Left lung (tissue), 10 donors: ENCODE results near the gene KCND3. TPM values are rescaled to one million over a fixed set of nuclear protein-coding genes. Genes with fewer than 3 reads are reported as not detected.

Source experiments
- ATAC-seq: fragments of 200-7000 bp; cut with Tn5 transposase; one replicate; pipeline ENCODE4 v1.9.1; 2020; ENCODE audit warnings: moderate library complexity
- DNase-seq, 4 donors: peaks; one replicate each; pipeline ENCODE4 v3.0.0-alpha.2; 2013 to 2020
- H3K27ac ChIP-seq, 2 donors: fragments of 200-600 bp; sonication (generic) in 1 of 2; one replicate each; pipeline versions ENCODE4 v1.5.0 to v1.8.0; 2020 to 2021
- H3K27me3 ChIP-seq, 2 donors: fragments of 200-600 bp; sonication (generic) in 1 of 2; one replicate each; pipeline versions ENCODE4 v1.5.0 to v1.8.0; 2020 to 2021
- H3K36me3 ChIP-seq, 2 donors: fragments of 200-600 bp; sonication (generic) in 1 of 2; one replicate each; pipeline versions ENCODE4 v1.5.0 to v1.8.0; 2020 to 2021
- H3K4me1 ChIP-seq, 2 donors: fragments of 200-600 bp; one replicate each; pipeline ENCODE4 v1.8.0; 2021
- H3K4me3 ChIP-seq, 2 donors: fragments of 200-600 bp; sonication (generic) in 1 of 2; one replicate each; pipeline versions ENCODE4 v1.5.0 to v1.8.0; 2020 to 2021; ENCODE audit warnings: mild to moderate bottlenecking in 1 of 2
- H3K9me3 ChIP-seq, 2 donors: fragments of 200-600 bp; sonication (generic) in 1 of 2; one replicate each; pipeline versions ENCODE4 v1.5.0 to v1.8.0; 2020 to 2021
- intact Hi-C, 2 donors: fragments of 100-400 bp; cut with DNase I; formaldehyde crosslinking; loops; one replicate each; pipeline versions ENCODE4 v1.11.2 to v1.14.2; 2022
- polyA plus RNA-seq, 6 donors: library from polyadenylated mRNA; unstranded; fragments of 120-200 nt; gene quantifications; one replicate each; pipeline ENCODE4 v1.2.1, GENCODE V29; 2013; ENCODE audit not compliant: insufficient read length in 6 of 6
- total RNA-seq, 2 donors: library from RNA; stranded (reverse); fragmentation: NEBNext Ultra II Directional; extraction: Animal tissue kit (Norgen Biotek cat#: 25700); gene quantifications; one replicate each; pipeline ENCODE4 v1.2.1, GENCODE V29; 2021
- TF ChIP-seq, protein P1 (sequence below), 2 donors: fragments of 200-600 bp; sonication (generic) in 1 of 2; IDR thresholded peaks; one replicate each; pipeline versions ENCODE4 v1.5.0 to v1.8.0; 2021; ENCODE audit warnings: antibody characterized with exemption in 2 of 2
- donor health status: DM: no; HTN: yes; CAD: no.
- donor health status: DM: no; HTN: no; CAD: no.

KCND3 gene
- total and polyA plus RNA-seq, 8 donors, result 0.32 to 10.2 (median 0.58) TPM

DNA sequence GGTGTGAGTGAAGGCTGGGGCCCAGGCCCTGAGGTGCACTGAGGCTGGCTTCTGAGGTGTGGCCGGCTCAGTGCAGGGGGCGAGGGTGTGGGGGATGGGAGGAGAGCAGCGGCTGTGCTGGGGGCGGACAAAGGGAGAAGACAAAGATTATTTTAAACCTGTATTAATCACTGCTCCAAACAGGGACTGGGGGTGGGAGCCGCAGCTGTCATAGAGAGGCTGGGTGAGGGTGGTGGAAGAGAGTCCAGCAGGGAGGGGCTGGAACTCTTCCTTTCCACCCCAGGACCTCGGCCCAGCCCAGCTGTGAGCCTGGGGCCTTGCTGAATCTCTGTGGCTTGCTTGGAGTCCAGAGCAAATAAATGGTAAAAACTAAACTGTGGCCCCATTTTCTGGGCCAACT, 106.9 kb downstream of the KCND3 start:
- DNase-seq, result no peak
- intact Hi-C loops, result no loop called here
- no peak for ATAC-seq
- H3K4me1 ChIP-seq, result no peaks in the 10 kb centered on the region
- H3K27ac ChIP-seq, result no peak overlapping the region
- H3K27me3 ChIP-seq, result no peaks in the 10 kb centered on the region
- no peak overlapping the region for H3K4me3 ChIP-seq
- TF ChIP-seq, protein P1, sequence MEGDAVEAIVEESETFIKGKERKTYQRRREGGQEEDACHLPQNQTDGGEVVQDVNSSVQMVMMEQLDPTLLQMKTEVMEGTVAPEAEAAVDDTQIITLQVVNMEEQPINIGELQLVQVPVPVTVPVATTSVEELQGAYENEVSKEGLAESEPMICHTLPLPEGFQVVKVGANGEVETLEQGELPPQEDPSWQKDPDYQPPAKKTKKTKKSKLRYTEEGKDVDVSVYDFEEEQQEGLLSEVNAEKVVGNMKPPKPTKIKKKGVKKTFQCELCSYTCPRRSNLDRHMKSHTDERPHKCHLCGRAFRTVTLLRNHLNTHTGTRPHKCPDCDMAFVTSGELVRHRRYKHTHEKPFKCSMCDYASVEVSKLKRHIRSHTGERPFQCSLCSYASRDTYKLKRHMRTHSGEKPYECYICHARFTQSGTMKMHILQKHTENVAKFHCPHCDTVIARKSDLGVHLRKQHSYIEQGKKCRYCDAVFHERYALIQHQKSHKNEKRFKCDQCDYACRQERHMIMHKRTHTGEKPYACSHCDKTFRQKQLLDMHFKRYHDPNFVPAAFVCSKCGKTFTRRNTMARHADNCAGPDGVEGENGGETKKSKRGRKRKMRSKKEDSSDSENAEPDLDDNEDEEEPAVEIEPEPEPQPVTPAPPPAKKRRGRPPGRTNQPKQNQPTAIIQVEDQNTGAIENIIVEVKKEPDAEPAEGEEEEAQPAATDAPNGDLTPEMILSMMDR (IDR thresholded peaks at IDR 0.05), result no peak
- H3K36me3 ChIP-seq, result no peaks in the 10 kb centered on the region
- H3K9me3 ChIP-seq, result no peaks in the 10 kb centered on the region

DNA sequence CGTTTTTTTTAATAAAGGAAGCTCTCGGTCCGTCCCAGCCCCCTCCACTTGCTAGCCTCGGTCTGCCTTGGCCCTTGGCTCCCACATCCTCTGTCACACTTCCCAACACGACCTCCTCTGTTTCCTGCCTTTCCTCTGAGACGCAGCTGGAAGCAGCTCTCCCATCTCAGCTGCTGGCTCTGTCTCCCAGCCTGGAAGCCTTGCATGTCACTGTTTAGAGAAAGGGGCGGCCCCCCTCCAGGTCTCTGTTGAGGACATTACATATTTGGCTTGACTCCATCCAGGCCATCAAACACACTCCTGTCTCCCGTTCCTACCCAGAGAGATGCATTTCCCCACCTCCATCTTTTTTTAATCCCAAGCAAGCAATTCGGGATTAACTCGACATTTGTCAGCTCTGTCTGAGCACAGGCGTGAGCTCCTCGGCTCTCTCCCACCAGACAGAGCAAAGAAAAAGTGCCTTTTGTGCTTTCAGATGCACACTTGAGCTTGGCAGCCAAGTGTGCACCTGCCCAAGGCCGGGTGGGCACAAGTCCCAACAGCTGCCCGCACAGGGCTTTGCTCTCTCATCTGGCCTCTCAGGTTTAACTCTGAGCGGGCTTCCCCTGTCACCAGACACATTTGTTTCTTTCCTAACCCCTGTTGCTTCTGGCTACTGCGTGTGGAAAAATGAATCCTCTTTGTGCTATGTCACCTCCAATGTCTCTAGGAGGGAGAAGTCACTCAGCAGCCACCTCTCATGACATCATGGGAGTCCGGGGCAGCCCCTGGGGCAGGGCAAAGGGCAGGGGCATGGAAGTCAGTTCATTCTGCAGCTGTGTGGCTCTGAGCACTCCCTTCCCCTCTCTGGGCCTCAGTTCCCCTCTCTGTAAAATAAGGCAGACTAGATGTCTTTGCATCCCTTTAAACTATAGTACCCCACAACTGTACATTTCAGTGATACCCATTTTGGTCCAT, 108.3 kb downstream of the KCND3 start:
- peak in 2 of 4 donors; percentile 46 to 77 for DNase-seq
- Histone ChIP-seq H3K4me3 (no peak overlapping the region), H3K4me1 (no peaks in the 10 kb centered on the region), H3K27me3 (peaks cover 0 to 9% of the 10 kb centered on the region in 2 donors), H3K36me3 (no peaks in the 10 kb centered on the region), H3K9me3 (no peaks in the 10 kb centered on the region), H3K27ac (no peak overlapping the region)
- intact Hi-C loops, result no loop called here
- no peak for ATAC-seq
- TF ChIP-seq, protein P1 (IDR thresholded peaks at IDR 0.05), result no peak

DNA sequence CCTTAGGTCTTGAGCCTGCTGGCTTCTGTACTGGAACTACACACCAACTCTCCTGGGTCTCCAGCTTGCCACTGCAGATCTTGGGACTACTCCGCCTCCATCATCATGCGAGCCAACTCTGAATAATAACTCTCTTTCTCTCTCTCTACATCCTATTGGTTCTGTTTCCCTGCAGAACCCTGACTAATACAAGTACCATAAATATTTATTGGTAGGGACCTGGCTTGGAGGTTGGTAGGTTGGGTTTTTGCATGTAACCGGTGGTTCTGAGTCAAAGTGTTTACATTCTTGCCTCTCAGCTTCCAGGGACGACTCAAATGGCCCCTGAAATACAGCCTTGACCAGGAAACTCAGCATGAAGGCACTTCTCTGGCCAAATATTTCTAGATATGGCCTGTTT, 110.4 kb downstream of the KCND3 start:
- H3K27me3 ChIP-seq, result peaks cover 0 to 9% of the 10 kb centered on the region in 2 donors
- intact Hi-C loops, result no loop called here
- DNase-seq (no peak), ATAC-seq (no peak)
- no peaks in the 10 kb centered on the region for H3K36me3 ChIP-seq
- TF ChIP-seq, protein P1 (IDR thresholded peaks at IDR 0.05), result no peak
- no peaks in the 10 kb centered on the region for H3K9me3 ChIP-seq
- no peaks in the 10 kb centered on the region for H3K4me1 ChIP-seq
- no peak overlapping the region for H3K27ac ChIP-seq
- no peak overlapping the region for H3K4me3 ChIP-seq

DNA sequence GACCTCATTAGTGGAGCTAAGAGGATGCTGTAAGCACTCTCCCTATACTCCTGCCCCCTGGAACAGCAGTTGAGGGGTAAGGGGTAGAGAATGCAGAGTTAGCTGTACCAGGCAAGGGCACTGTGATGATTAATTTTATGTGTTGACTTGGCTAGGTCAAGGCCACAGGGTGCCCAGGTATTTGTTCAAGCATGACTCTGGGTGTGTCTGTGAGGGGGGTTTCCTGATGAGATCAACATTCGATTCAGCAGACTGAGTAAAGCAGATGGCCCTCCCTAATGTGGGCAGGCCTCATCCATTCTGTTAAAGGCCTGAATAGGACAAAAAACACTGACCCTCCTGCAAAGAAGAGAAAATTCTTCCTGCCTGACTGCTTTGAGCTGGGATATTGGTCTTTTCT, 110.8 kb downstream of the KCND3 start:
- DNase-seq, result no peak
- Histone ChIP-seq H3K4me3 (no peak overlapping the region), H3K9me3 (no peaks in the 10 kb centered on the region), H3K36me3 (no peaks in the 10 kb centered on the region), H3K27me3 (peaks cover 0 to 9% of the 10 kb centered on the region in 2 donors), H3K27ac (no peak overlapping the region), H3K4me1 (no peaks in the 10 kb centered on the region)
- intact Hi-C loops, result no loop called here
- TF ChIP-seq, protein P1 (IDR thresholded peaks at IDR 0.05), result no peak
- ATAC-seq, result no peak

DNA sequence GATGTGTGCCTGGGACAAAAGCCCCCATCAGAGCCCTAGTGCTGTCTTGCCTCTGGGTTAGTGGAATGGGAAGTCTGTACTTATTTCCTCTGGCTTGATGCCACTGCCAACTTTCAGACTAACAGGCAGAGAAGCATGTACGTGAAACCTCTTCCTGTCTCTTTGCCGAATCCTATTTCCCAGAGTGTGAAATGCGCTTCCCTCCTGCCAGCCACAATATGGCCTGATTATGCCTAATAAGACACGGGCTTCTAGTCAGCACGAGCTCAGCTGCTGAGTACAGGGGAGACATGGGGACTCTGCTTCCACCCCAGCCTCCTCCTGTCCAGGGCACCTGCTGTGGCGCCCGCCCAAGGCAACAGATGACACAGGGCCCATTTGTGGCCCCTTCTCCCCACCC, 111.4 kb downstream of the KCND3 start:
- Histone ChIP-seq H3K4me3 (no peak overlapping the region), H3K27me3 (peaks cover 0 to 10% of the 10 kb centered on the region in 2 donors), H3K4me1 (no peaks in the 10 kb centered on the region), H3K36me3 (no peaks in the 10 kb centered on the region), H3K9me3 (no peaks in the 10 kb centered on the region), H3K27ac (no peak overlapping the region)
- DNase-seq (peak in 1 of 4 donors; percentile 3), ATAC-seq (no peak)
- intact Hi-C loops, result no loop called here
- TF ChIP-seq, protein P1 (IDR thresholded peaks at IDR 0.05), result no peak
